Measurements from ENCODE around the gene ANKRD34C. TPM values are rescaled to one million over a fixed set of nuclear protein-coding genes. Genes with fewer than 3 reads are reported as not detected.
"Not testable (repeated sequence)": the region's sequence is repeated elsewhere in the genome, so short reads cannot be mapped to it uniquely, and the experiment has no call there.

Gene ANKRD34C
- total RNA-seq, 1 experiment from 2014 or later: not detected

DNA sequence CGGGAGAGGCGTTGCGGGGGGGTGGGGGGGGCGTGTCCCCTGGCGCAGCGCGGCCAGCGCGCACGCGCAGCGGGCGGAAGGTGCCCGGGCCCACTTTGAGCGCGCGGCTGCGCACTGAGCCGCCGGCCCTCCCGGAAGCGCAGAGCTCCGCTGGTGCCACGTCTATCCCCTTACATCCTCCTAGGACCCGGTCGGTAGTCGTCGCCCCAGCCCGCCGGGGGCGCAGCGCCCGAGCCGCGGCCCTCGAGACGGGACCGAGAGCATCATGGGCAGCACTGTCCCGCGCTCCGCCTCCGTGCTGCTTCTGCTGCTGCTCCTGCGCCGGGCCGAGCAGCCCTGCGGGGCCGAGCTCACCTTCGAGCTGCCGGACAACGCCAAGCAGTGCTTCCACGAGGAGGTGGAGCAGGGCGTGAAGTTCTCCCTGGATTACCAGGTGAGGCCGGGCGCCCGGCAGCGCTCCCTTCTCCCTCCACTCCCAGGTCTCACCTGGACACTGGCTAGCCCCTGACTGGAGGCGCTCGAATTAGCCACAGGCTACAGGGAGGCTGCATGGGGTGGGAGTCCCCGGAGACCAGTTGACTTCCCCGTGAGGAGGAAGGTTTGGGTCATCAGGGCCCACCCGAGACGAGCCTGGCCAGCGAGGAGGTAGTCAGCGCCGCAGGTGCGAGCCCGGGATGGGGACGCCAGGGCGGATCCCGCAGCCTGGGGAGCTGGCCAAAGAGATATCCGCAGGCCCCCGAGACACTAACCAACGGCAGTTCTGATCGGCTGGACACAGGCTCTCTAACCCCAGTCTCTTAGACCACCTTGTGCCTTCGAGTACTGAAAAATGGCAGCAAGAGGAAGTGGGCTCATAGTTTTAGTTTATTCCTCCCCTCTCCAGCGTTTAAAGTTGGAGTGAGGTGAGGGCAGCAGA is 28.7 kb downstream of the ANKRD34C start, which contains the start of gene TMED3:
TSS of gene TMED3 (plus strand) at position 128 of the 916 bp plus-strand sequence. CDS start at position 266, 138 bp downstream.
- DNase-seq (ENCODE audit: low spot score): peak; percentile 63

GRCh38 chr15:79311901-79312553 is 29.5 kb downstream of the ANKRD34C start:
- no peak for DNase-seq (ENCODE audit: low spot score)

DNA sequence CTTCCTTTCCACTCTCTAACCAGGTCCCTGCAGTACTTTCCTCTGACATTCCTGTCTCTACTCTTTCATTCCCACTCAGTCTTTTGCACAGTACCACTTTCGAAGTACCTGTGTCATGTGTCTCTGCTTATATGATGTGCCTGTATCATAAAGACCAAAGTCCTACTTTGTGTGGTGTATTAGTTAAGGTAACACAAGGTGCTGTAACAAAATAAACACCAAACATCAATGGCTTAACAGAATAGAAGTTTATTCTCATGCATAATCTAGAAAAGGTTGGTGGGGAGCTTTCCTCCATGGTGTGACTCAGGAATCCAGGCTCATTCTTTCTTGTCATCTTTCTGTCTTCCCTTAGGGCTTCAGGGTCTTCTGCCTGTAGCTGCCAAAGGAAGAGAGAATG is 31.7 kb downstream of the ANKRD34C start:
- no peak for DNase-seq (ENCODE audit: low spot score)

- DNase-seq (ENCODE audit: low spot score): no peak
These were observed 32.3 kb downstream of the ANKRD34C start for GRCh38 chr15:79314811-79315210.

DNA sequence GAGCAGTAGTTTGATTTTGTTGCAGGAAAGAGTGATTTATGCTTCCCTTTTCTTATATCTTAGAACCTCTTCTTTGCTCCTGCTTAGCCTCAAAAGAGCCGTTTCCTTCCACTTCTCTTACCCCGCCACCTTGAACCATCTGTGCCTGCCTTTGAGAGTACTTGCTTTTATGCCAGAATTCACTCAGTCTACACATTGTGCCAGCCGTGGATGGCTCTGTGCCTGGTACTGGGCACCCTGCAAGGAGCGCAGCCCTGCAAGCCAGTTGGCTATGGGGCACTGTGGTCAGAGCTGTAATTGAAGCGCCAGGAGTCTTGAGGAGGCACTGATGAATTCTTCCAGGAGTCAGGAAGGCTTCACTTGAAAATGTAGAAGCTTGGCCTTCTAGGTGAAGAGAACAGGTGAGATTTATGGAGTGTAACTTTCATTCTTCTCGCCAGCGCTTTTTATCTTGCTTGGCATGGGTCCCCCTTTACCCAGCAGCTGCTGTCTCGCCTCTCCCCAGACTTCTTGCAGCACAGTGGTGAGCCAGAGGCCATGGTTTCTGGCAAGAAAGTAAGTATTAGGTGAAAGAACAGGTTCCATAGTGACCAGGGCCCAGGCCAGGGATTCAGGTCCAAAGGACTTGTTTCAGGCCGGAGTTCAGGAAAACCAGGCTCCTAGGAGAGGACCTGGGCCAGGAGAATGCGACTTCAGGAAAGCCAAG is 33.3 kb downstream of the ANKRD34C start:
- no peak for DNase-seq (ENCODE audit: low spot score)

DNA sequence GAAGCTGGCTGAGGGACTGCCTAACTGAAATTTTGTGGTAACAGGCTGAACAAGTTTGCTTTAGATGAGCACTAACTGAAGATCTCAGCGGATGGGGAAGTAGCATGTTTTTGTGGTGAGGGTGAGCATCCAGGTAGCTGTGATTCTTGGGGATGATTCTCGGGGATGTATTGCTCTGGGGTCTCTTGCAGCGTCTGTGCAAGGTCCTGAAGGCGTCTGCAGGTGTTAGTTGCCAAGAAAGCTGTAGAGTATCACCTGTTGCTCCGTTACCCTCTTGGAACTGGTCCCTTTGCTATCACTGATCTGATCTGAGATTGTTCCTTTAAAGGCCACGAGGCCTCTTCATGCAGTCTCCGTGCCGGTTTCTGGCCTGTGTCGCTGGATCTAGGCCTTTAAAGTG is 34.3 kb downstream of the ANKRD34C start:
- DNase-seq (ENCODE audit: low spot score): no peak

DNA sequence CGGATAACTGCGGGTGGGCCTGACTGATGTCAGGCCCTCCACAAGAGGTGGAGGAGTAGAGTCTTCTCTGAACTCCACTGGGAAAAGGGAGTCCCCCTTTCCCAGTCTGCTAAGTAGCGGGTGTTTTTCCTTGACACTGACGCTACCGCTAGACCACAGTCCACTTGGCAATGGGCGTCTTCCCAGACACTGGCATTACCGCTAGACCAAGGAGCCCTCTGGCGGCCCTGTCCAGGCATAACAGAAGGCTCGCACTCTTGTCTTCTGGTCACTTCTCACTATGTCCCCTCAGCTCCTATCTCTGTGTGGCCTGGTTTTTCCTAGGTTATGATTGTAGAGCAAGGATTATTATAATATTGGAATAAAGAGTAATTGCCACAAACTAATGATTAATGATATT is 37.5 kb downstream of the ANKRD34C start:
- DNase-seq (ENCODE audit: low spot score): not testable (repeated sequence)

DNA sequence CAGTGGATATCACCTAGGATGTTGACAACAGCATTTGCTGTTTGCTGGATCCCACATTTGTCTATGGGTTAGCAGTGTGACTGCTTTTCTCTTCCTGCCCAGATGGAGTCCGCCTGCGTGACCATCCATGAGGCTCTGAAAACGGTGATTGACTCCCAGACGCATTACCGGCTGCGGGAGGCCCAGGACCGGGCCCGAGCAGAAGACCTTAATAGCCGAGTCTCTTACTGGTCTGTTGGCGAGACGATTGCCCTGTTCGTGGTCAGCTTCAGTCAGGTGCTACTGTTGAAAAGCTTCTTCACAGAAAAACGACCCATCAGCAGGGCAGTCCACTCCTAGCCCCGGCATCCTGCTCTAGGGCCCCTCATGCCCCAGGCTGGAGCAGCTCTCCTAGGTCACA is 39.4 kb downstream of the ANKRD34C start:
- no peak for DNase-seq (ENCODE audit: low spot score)

- DNase-seq (ENCODE audit: low spot score): no peak
These were observed 39.8 kb downstream of the ANKRD34C start for GRCh38 chr15:79322306-79322705.

- DNase-seq (ENCODE audit: low spot score): no peak
These were observed 40.4 kb downstream of the ANKRD34C start for GRCh38 chr15:79322945-79323344.

- peak; percentile 46 for DNase-seq (ENCODE audit: low spot score)
These were observed 46.7 kb downstream of the ANKRD34C start for GRCh38 chr15:79329171-79329611.

Other genes with a start within 250 kb of the ANKRD34C start
- gene RASGRF1, start 191.9 kb upstream of the ANKRD34C start, total RNA-seq (2014; rRNA removed; shearing (Covaris generic)): 1.2 and 2.1 TPM in 2 replicates
- 108 and 115 TPM in 2 replicates for gene TMED3, start 28.4 kb downstream of the ANKRD34C start, total RNA-seq (2014; rRNA removed; shearing (Covaris generic))
- gene MINAR1, start 149.6 kb downstream of the ANKRD34C start, total RNA-seq (2014; rRNA removed; shearing (Covaris generic)): 0.09 and 0.79 TPM in 2 replicates